GM18499 (cell line): ENCODE data around the gene BCAR1.
"Not testable (repeated sequence)": the region's sequence is repeated elsewhere in the genome, so short reads cannot be mapped to it uniquely, and the experiment has no call there.

Source experiments
- ATAC-seq: cut with Tn5 transposase; IDR thresholded peaks from one replicate; pipeline ENCODE4 v1.9.1; 2021; ENCODE audit warnings: moderate number of reproducible peaks; ENCODE audit not compliant: insufficient read depth, unreplicated experiment

BCAR1 gene

GRCh38 chr16:75251280-75252048 is at the start of gene BCAR1:
TSS of gene BCAR1 (minus strand) at chr16:75251624. CDS start at chr16:75251482, 142 bp downstream.
- ATAC-seq: peak; percentile 62

GRCh38 chr16:75298267-75298666 is 46.8 kb upstream of the BCAR1 start:
- ATAC-seq: no peak

GRCh38 chr16:75296606-75297005 is 45.2 kb upstream of the BCAR1 start:
- no peak for ATAC-seq

GRCh38 chr16:75294773-75295459 is 43.5 kb upstream of the BCAR1 start:
- no peak for ATAC-seq

- no peak for ATAC-seq
Observed at GRCh38 chr16:75293772-75294171, 42.3 kb upstream of the BCAR1 start.

GRCh38 chr16:75293173-75293572 is 41.7 kb upstream of the BCAR1 start:
- ATAC-seq: no peak

- no peak for ATAC-seq
Observed at GRCh38 chr16:75292691-75293090, 41.3 kb upstream of the BCAR1 start.

GRCh38 chr16:75289189-75289588 is 37.8 kb upstream of the BCAR1 start:
- no peak for ATAC-seq

GRCh38 chr16:75288596-75289120 is 37.2 kb upstream of the BCAR1 start:
- ATAC-seq: no peak

- ATAC-seq: no peak
Observed at GRCh38 chr16:75288181-75288580, 36.8 kb upstream of the BCAR1 start.

GRCh38 chr16:75287708-75288107 is 36.3 kb upstream of the BCAR1 start:
- ATAC-seq: no peak

- no peak for ATAC-seq
Observed at GRCh38 chr16:75286389-75286788, 35.0 kb upstream of the BCAR1 start.

GRCh38 chr16:75282466-75283281 is 31.2 kb upstream of the BCAR1 start:
- no peak for ATAC-seq

- no peak for ATAC-seq
Observed at GRCh38 chr16:75281826-75282225, 30.4 kb upstream of the BCAR1 start.

- not testable (repeated sequence) for ATAC-seq
Observed at GRCh38 chr16:75281009-75281408, 29.6 kb upstream of the BCAR1 start.

- ATAC-seq: no peak
Observed at GRCh38 chr16:75280331-75280804, 28.9 kb upstream of the BCAR1 start.

GRCh38 chr16:75279305-75279704 is 27.9 kb upstream of the BCAR1 start:
- ATAC-seq: no peak

GRCh38 chr16:75273054-75273925 is 21.9 kb upstream of the BCAR1 start:
- no peak for ATAC-seq

- not testable (repeated sequence) for ATAC-seq
Observed at GRCh38 chr16:75272629-75273028, 21.2 kb upstream of the BCAR1 start.
